Activated CD8-positive, alpha-beta T cell treated with anti-CD3 and anti-CD28 coated beads for 36 hours (primary cell): ENCODE data around the gene HBZ. TPM values are rescaled to one million over a fixed set of nuclear protein-coding genes. Genes with fewer than 3 reads are reported as not detected.
"Not testable (repeated sequence)": the region's sequence is repeated elsewhere in the genome, so short reads cannot be mapped to it uniquely, and the experiment has no call there.

Experiments used
- ATAC-seq: fragments of 200-7000 bp; cut with Tn5 transposase; one replicate; pipeline ENCODE4 v1.10.0; 2021; ENCODE audit warnings: mild to moderate bottlenecking, moderate library complexity
- CTCF ChIA-PET: fragments of 350-600 bp; sonication (Branson Sonifier 250); formaldehyde crosslinking; loops from one replicate; lab custom pipeline; 2021; ENCODE audit warnings: antibody characterized with exemption; lab: Charles Lee
- POLR2A ChIA-PET: fragments of 350-600 bp; sonication (Branson Sonifier 250); formaldehyde crosslinking; loops from one replicate; lab custom pipeline; 2021; ENCODE audit warnings: antibody characterized with exemption; lab: Charles Lee
- DNase-seq: peaks from one replicate; pipeline ENCODE4 v3.0.0-alpha.2; 2020
- H3K27ac Mint-ChIP-seq: one replicate; pipeline ENCODE4 v1.8.0; 2021; ENCODE audit warnings: mild to moderate bottlenecking, mixed read lengths
- H3K27me3 Mint-ChIP-seq: one replicate; pipeline ENCODE4 v1.8.0; 2021; ENCODE audit warnings: mixed read lengths
- H3K36me3 Mint-ChIP-seq: one replicate; pipeline ENCODE4 v1.8.0; 2021; ENCODE audit warnings: low read depth, mixed read lengths
- H3K4me1 Mint-ChIP-seq: one replicate; pipeline ENCODE4 v1.8.0; 2021; ENCODE audit warnings: low read depth, mixed read lengths
- H3K4me3 Mint-ChIP-seq: one replicate; pipeline ENCODE4 v1.8.0; 2021; ENCODE audit warnings: mild to moderate bottlenecking, moderate library complexity, mixed read lengths
- H3K9me3 Mint-ChIP-seq: one replicate; pipeline ENCODE4 v1.8.0; 2021; ENCODE audit warnings: mixed read lengths
- intact Hi-C: fragments of 100-400 bp; cut with micrococcal nuclease; formaldehyde crosslinking; loops from one replicate; pipeline ENCODE4 v1.10.0; 2022
- total RNA-seq, 2 experiments: library from RNA; stranded (reverse); gene quantifications; one replicate each; pipeline ENCODE4 v1.2.3, GENCODE V29; 2021
- TF ChIP-seq, protein P1 (sequence below): fragments of 200-600 bp; IDR thresholded peaks from one replicate; pipeline ENCODE4 v1.8.0; 2022; ENCODE audit warnings: antibody characterized with exemption, mild to moderate bottlenecking

HBZ gene
- total RNA-seq, 2 experiments from 2014 or later = not detected

DNA sequence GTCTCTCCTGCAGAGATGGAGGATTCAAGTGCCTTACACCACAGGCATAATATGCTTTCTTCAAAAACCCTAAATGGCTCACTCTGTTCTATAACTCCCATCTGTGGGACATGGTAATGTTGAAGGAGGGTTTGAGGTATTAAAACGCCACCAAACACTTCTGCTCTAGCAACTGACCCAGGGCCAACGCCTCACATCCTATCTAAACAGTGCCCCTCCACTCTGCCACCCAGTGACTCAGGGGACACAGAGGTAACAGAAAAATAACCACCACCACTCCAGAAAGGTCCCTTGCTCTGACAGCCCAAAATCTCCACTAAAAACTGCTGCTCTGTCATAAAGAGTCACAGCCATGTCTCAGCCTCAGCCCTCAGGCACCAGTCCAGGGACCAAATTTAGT is 31.7 kb upstream of the HBZ start:
- DNase-seq (no peak), ATAC-seq (no peak)
- H3K36me3 Mint-ChIP-seq = peaks cover 7% of the 10 kb centered on the region
- H3K27me3 Mint-ChIP-seq = no peaks in the 10 kb centered on the region
- intact Hi-C loops = no loop called here
- H3K27ac Mint-ChIP-seq = no peak overlapping the region
- CTCF ChIA-PET = interaction anchor here (4.9 kb wide), 1 partner anchor 15 kb away, joined by 49 read pairs; no protein-coding TSS in a partner anchor
- TF ChIP-seq, protein P1, sequence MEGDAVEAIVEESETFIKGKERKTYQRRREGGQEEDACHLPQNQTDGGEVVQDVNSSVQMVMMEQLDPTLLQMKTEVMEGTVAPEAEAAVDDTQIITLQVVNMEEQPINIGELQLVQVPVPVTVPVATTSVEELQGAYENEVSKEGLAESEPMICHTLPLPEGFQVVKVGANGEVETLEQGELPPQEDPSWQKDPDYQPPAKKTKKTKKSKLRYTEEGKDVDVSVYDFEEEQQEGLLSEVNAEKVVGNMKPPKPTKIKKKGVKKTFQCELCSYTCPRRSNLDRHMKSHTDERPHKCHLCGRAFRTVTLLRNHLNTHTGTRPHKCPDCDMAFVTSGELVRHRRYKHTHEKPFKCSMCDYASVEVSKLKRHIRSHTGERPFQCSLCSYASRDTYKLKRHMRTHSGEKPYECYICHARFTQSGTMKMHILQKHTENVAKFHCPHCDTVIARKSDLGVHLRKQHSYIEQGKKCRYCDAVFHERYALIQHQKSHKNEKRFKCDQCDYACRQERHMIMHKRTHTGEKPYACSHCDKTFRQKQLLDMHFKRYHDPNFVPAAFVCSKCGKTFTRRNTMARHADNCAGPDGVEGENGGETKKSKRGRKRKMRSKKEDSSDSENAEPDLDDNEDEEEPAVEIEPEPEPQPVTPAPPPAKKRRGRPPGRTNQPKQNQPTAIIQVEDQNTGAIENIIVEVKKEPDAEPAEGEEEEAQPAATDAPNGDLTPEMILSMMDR = no peak
- H3K4me3 Mint-ChIP-seq = no peak overlapping the region
- H3K4me1 Mint-ChIP-seq = no peaks in the 10 kb centered on the region
- POLR2A ChIA-PET = no interaction called here
- H3K9me3 Mint-ChIP-seq = no peaks in the 10 kb centered on the region

DNA sequence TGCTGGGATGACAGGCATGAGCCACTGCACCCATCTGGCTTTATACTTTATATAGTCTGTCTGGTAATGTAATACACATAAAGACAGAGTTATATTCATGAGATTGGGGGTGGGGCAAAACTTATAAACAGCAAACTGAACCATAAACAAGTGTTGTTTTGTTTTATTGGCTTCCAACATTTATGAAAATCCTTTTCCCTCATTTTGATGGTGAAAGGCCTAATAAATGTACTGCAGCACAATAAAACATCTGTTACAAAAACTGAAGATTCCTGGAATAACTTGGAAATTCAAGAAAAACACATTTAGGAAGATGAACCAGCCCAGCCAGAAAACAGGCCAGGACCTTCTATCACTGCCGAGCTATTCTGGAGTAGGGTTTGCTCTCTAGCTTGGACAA is 30.1 kb upstream of the HBZ start:
- TF ChIP-seq, protein P1 = no peak
- Mint-ChIP-seq H3K9me3 (no peaks in the 10 kb centered on the region), H3K4me1 (no peaks in the 10 kb centered on the region), H3K4me3 (no peak overlapping the region), H3K27me3 (no peaks in the 10 kb centered on the region), H3K27ac (no peak overlapping the region), H3K36me3 (peaks cover 3% of the 10 kb centered on the region)
- intact Hi-C loops = no loop called here
- DNase-seq (no peak), ATAC-seq (no peak)
- ChIA-PET CTCF (interaction anchor here (1.8 to 2.4 kb wide), 2 partner anchors 15 to 58 kb away, joined by 5 to 10 read pairs; partner anchors contain the start of gene HBQ1), POLR2A (no interaction called here)

DNA sequence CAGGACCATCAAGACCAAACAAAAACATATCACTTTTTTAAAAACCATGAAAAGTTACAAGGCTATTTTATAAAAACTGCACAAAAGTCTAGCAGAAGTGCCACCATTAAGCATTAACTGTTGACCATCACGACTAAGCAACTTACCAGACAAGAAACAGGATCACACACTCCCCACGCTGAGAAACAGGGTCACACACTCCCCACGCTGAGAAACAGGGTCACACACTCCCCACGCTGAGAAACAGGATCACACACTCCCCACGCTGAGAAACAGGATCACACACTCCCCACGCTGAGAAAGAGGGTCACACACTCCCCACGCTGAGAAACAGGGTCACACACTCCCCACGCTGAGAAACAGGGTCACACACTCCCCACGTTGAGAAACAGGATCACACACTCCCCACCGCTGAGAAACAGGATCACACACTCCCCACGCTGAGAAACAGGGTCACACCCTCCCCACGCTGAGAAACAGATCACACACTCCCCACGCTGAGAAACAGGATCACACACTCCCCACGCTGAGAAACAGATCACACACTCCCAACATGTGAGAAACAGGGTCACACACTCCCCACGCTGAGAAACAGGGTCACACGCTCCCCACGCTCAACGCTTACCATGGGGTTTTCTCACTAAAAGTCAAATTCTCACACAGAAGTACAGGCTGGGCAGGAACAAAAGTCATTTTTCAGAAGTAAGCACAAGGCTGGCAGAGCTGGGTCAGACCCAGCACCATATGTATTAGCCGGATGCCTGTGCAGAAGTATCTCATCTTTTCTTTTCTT is 28.7 kb upstream of the HBZ start:
- intact Hi-C loops, H3K9me3 Mint-ChIP-seq, DNase-seq, H3K27ac Mint-ChIP-seq, H3K4me3 Mint-ChIP-seq, H3K4me1 Mint-ChIP-seq, H3K27me3 Mint-ChIP-seq, H3K36me3 Mint-ChIP-seq, ATAC-seq, POLR2A ChIA-PET: not testable (repeated sequence)
- CTCF ChIA-PET = interaction anchor here (1.2 to 3.4 kb wide), 4 partner anchors 16 to 58 kb away, joined by 3 to 16 read pairs (median 10); no protein-coding TSS in a partner anchor

DNA sequence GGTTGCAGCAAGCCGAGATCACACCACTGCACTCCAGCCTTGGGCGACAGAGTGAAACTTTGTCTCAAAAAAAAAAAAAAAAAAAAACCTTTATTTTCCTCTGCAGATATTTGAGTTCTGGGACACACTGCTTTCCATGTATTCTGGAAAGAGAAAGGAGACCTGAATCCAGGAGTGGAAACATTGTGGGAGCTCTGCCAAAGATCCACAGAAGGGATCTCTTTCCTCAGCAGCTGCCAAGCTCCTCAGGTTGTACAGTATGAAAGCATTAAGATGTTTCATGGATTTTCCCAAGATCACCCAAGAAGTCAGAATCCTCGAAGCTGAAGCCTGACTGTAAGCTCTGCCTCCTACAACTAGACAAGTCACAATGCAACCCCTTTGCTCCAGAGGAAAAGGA is 27.4 kb upstream of the HBZ start:
- ChIA-PET CTCF (interaction anchor here (1.2 to 3.4 kb wide), 3 partner anchors 17 to 57 kb away, joined by 3 to 16 read pairs (median 10); no protein-coding TSS in a partner anchor), POLR2A (interaction anchor here (0.8 kb wide), 1 partner anchor 13 kb away, joined by 3 read pairs; no protein-coding TSS in a partner anchor)
- ATAC-seq (no peak), DNase-seq (no peak)
- intact Hi-C loops = no loop called here
- H3K36me3 Mint-ChIP-seq = peaks cover 3% of the 10 kb centered on the region
- H3K27ac Mint-ChIP-seq = no peak overlapping the region
- H3K4me1 Mint-ChIP-seq = peaks cover 11% of the 10 kb centered on the region
- TF ChIP-seq, protein P1 = no peak
- H3K4me3 Mint-ChIP-seq = no peak overlapping the region
- no peaks in the 10 kb centered on the region for H3K27me3 Mint-ChIP-seq
- no peaks in the 10 kb centered on the region for H3K9me3 Mint-ChIP-seq

DNA sequence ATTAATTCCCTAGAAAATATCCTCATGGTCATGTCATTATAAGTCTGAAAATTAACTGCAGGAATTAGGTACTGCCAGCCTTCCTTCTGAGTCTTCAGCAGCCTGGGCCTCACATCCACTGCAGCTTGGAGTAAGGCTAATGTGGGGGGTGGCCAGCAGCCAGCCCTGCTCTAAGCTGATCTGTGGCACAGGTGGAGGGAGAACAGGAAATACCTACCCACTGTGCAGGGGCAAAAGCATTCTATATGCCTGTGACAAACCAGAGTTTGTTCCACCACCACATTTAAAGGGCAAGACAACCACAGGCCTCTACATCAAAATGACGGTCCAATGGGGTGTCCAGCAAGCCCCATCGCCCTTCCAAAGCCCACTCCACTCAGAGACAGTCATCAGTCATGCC is 23.4 kb upstream of the HBZ start:
- DNase-seq = peak; percentile 26
- H3K27ac Mint-ChIP-seq = peak overlapping the region; percentile 3
- CTCF ChIA-PET = interaction anchor here (0.6 to 5.9 kb wide), 3 partner anchors 11 to 28 kb away, joined by 3 to 27 read pairs (median 3); no protein-coding TSS in a partner anchor
- TF ChIP-seq, protein P1 = no peak
- H3K27me3 Mint-ChIP-seq = no peaks in the 10 kb centered on the region
- POLR2A ChIA-PET = interaction anchor here (1.5 kb wide), 1 partner anchor 90 kb away, joined by 4 read pairs; no protein-coding TSS in a partner anchor
- peaks cover 31% of the 10 kb centered on the region for H3K4me1 Mint-ChIP-seq
- peaks cover 4% of the 10 kb centered on the region for H3K36me3 Mint-ChIP-seq
- no peaks in the 10 kb centered on the region for H3K9me3 Mint-ChIP-seq
- ATAC-seq = peak; percentile 74
- intact Hi-C loops = no loop called here
- no peak overlapping the region for H3K4me3 Mint-ChIP-seq
